ENCODE results near the gene GNG7.

DNA sequence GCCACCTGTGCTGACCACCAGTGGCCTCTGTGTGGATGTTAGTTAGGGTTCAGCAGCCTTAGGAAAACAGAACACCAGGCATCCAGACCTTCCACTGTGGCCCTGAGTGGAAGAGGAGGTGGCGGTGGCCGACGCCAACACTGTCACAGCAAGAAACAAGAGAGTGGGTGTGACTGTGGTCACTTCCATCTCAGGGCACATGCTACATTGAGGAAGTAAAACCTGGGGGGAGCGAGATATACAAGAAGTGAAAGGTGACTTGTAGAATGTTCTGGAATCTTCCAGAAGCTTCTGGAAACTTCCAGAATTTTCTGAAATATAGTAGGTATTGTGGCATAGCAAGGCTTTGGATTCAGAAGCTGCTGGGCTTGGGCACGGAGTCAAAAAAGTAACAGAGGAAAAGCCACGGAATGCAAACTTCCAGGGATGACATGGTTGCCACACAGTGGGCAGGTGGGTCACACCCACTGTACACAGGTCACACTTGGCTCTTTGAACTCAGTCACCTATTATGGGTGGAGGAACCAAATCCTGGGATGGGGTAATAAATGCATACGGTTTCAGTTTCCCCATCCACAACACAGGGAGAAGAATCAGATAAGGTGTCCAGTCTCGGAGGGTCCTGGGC is 24.3 kb downstream of the GNG7 start:
- TF ChIP-seq, protein P1, sequence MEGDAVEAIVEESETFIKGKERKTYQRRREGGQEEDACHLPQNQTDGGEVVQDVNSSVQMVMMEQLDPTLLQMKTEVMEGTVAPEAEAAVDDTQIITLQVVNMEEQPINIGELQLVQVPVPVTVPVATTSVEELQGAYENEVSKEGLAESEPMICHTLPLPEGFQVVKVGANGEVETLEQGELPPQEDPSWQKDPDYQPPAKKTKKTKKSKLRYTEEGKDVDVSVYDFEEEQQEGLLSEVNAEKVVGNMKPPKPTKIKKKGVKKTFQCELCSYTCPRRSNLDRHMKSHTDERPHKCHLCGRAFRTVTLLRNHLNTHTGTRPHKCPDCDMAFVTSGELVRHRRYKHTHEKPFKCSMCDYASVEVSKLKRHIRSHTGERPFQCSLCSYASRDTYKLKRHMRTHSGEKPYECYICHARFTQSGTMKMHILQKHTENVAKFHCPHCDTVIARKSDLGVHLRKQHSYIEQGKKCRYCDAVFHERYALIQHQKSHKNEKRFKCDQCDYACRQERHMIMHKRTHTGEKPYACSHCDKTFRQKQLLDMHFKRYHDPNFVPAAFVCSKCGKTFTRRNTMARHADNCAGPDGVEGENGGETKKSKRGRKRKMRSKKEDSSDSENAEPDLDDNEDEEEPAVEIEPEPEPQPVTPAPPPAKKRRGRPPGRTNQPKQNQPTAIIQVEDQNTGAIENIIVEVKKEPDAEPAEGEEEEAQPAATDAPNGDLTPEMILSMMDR (IDR thresholded peaks at IDR 0.05), result no peak
- TF ChIP-seq POLR2A (IDR thresholded peaks at IDR 0.05), result no peak
